ENCODE measurements around the gene SLC39A11.

The SLC39A11 gene

GRCh38 chr17:72614871-72615626, 477.4 kb downstream of the SLC39A11 start:
- Histone ChIP-seq H3K4me2 (ENCODE audit: low read depth, low read length) (no peak overlapping the region), H3K4me3 (ENCODE audit: low read length) (no peak overlapping the region)

DNA sequence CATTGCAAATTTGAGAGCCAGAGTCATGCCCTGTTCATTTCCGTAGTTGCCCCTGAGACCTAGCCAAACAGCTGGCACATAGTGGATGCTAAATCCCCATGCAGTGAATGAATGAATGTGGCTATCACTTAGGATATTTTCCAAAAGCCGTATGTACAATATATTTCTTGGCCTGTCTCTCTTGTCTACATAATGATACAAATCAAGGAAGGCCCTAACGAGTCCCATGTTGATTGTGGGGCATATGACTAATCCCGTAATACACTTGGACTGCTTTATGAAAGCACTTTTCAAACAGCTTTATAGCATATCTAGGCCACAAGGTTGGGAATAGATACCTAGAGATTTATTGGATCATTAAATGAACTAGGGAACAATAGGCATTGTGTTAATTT, 478.0 kb downstream of the SLC39A11 start:
- TF ChIP-seq, protein P1, sequence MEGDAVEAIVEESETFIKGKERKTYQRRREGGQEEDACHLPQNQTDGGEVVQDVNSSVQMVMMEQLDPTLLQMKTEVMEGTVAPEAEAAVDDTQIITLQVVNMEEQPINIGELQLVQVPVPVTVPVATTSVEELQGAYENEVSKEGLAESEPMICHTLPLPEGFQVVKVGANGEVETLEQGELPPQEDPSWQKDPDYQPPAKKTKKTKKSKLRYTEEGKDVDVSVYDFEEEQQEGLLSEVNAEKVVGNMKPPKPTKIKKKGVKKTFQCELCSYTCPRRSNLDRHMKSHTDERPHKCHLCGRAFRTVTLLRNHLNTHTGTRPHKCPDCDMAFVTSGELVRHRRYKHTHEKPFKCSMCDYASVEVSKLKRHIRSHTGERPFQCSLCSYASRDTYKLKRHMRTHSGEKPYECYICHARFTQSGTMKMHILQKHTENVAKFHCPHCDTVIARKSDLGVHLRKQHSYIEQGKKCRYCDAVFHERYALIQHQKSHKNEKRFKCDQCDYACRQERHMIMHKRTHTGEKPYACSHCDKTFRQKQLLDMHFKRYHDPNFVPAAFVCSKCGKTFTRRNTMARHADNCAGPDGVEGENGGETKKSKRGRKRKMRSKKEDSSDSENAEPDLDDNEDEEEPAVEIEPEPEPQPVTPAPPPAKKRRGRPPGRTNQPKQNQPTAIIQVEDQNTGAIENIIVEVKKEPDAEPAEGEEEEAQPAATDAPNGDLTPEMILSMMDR (IDR thresholded peaks at IDR 0.05; ENCODE audit: low read length), result no peak
- H3K4me2 ChIP-seq (ENCODE audit: low read depth, low read length), result no peak overlapping the region
- H3K27me3 ChIP-seq (replicated peaks; ENCODE audit: insufficient read depth, low read length), result no peaks in the 10 kb centered on the region
- H3K4me3 ChIP-seq (ENCODE audit: low read length), result no peak overlapping the region
- no peak overlapping the region for H3K27ac ChIP-seq (ENCODE audit: low read length)
- H4K20me1 ChIP-seq (ENCODE audit: insufficient read depth, low read length), result no peaks in the 10 kb centered on the region
- no peaks in the 10 kb centered on the region for H3K79me2 ChIP-seq (ENCODE audit: low read length)
- no peak overlapping the region for H3K9ac ChIP-seq (ENCODE audit: low read length)
- no peaks in the 10 kb centered on the region for H3K9me3 ChIP-seq (replicated peaks; ENCODE audit: insufficient read depth, low read length)
- no peaks in the 10 kb centered on the region for H3F3A ChIP-seq (ENCODE audit: insufficient read depth, low read length)
- no peaks in the 10 kb centered on the region for H3K36me3 ChIP-seq (replicated peaks; ENCODE audit: insufficient read depth, low read length)
- no peak overlapping the region for H2AFZ ChIP-seq (ENCODE audit: low read length)
- no peaks in the 10 kb centered on the region for H3K9me2 ChIP-seq (replicated peaks; ENCODE audit: insufficient read depth, low read length)
- DNase-seq, result no peak
- no peaks in the 10 kb centered on the region for H3K4me1 ChIP-seq (ENCODE audit: low read length)

More at GRCh38 chr17:72614871-72615626, 477.4 kb downstream of the SLC39A11 start:
- Histone ChIP-seq H4K20me1 (ENCODE audit: insufficient read depth, low read length) (no peaks in the 10 kb centered on the region), H3K9me3 (replicated peaks; ENCODE audit: insufficient read depth, low read length) (no peaks in the 10 kb centered on the region), H2AFZ (ENCODE audit: low read length) (no peak overlapping the region), H3K27ac (ENCODE audit: low read length) (no peak overlapping the region), H3K9ac (ENCODE audit: low read length) (no peak overlapping the region), H3K79me2 (ENCODE audit: low read length) (no peaks in the 10 kb centered on the region), H3K9me2 (replicated peaks; ENCODE audit: insufficient read depth, low read length) (no peaks in the 10 kb centered on the region), H3K36me3 (replicated peaks; ENCODE audit: insufficient read depth, low read length) (no peaks in the 10 kb centered on the region), H3K27me3 (replicated peaks; ENCODE audit: insufficient read depth, low read length) (no peaks in the 10 kb centered on the region), H3F3A (ENCODE audit: insufficient read depth, low read length) (no peaks in the 10 kb centered on the region), H3K4me1 (ENCODE audit: low read length) (no peaks in the 10 kb centered on the region)
- DNase-seq, result no peak
- TF ChIP-seq, protein P1 (IDR thresholded peaks at IDR 0.05; ENCODE audit: low read length), result no peak
- TF ChIP-seq EZH2phosphoT487 (IDR thresholded peaks at IDR 0.05; ENCODE audit: low read length) (no peak), EZH2 (optimal IDR thresholded peaks at IDR 0.05; ENCODE audit: low read depth, low read length) (no peak)

DNA sequence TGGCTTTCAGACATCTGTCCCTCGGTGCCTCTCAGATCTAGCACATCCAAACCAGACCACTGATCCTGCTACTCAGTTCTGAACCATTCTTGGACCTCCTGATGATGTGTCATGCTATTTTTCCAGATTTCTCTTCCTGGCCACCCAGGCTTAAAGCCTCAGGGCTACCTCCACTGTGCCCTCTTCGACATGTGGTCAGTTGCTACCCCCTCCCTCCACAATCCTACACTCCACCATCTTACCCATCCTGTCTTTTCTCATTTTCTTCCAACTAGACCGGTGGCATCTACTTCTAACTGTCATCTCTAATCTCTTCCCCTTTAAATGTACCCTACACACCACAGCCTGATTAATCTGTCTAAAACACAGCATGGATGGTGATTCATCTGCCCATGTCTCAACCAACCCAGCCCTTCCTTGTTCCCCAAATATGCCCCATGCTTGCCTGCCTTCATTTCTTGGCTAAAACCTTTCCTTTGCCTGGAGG, 478.6 kb downstream of the SLC39A11 start:
- Histone ChIP-seq H3F3A (ENCODE audit: insufficient read depth, low read length) (no peaks in the 10 kb centered on the region), H3K27ac (ENCODE audit: low read length) (no peak overlapping the region), H3K9me3 (replicated peaks; ENCODE audit: insufficient read depth, low read length) (no peaks in the 10 kb centered on the region), H3K9me2 (replicated peaks; ENCODE audit: insufficient read depth, low read length) (no peaks in the 10 kb centered on the region), H3K9ac (ENCODE audit: low read length) (no peak overlapping the region), H2AFZ (ENCODE audit: low read length) (no peak overlapping the region), H3K4me3 (ENCODE audit: low read length) (no peak overlapping the region), H3K4me2 (ENCODE audit: low read depth, low read length) (no peak overlapping the region), H3K36me3 (replicated peaks; ENCODE audit: insufficient read depth, low read length) (no peaks in the 10 kb centered on the region), H3K27me3 (replicated peaks; ENCODE audit: insufficient read depth, low read length) (no peaks in the 10 kb centered on the region), H3K79me2 (ENCODE audit: low read length) (no peaks in the 10 kb centered on the region), H3K4me1 (ENCODE audit: low read length) (no peaks in the 10 kb centered on the region), H4K20me1 (ENCODE audit: insufficient read depth, low read length) (no peaks in the 10 kb centered on the region)
- no peak for DNase-seq
- TF ChIP-seq, protein P1 (IDR thresholded peaks at IDR 0.05; ENCODE audit: low read length), result no peak
- TF ChIP-seq EZH2phosphoT487 (IDR thresholded peaks at IDR 0.05; ENCODE audit: low read length), result no peak
- no peak for TF ChIP-seq EZH2 (optimal IDR thresholded peaks at IDR 0.05; ENCODE audit: low read depth, low read length)

Data from MM.1S (cell line).